NCI-H69 (cell line): ENCODE measurements around the gene C20orf141.

Experiments
- DNase-seq: peaks from one replicate; lab custom pipeline; 2025; lab: John Stamatoyannopoulos, UW

Gene C20orf141

DNA sequence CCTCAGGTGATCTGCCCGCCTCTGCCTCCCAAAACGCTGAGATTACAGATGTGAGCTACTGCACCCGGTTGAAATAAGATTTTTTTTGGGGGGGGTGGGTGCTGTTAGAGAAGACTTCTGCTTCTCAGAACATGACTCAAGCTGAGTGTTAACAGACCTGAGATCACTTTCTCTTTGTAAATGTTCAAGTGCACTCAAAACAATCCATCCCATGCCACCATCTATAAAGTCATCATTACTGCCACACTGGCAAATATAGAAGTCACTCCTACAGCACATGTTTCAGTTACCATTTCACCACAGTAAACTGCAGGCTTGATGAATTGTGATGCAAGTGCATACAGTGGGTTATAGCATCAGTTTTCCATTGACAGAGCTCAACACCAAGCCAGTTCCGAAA, 34.7 kb downstream of the C20orf141 start:
- DNase-seq, result no peak

- no peak for DNase-seq
Observed at GRCh38 chr20:2851086-2851485, 36.3 kb downstream of the C20orf141 start.

GRCh38 chr20:2858591-2858990, 43.8 kb downstream of the C20orf141 start:
- DNase-seq, result no peak

DNA sequence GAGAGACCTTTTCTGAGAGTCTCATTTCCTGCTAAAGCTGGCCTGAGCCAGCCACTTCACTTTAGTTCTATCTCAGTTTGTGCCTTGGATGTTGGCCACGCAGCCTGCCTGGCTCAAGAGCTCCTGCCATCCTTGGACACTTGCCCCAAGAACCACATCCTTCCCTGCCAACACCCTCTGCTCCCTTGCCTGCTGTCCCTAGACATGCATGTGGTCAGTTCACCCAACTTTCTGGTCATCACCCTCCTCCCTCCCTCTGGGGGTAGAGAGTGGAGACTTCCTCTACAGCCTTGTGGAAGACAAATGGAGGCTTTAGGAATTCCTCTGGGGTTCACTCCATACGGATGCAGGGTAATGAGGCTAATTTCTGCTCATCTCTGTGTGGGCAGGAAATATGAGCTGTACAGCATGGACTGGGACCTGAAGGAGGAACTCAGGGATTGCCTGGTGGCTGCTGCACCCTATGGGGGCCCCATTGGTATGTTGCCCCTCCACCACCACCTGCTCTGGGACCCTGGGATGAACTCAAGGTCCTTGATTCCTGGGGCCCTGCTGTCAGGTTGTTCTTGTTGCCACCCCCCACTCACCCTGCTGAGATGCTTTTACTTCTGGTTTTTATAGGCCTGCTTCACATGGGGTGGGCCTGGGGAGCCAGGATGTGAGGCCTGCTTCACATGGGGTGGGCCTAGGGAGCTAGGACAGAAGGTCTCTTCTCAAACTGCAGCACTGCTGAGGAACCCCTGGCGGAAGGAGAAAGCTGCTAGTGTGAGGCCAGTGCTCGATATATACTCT, 44.7 kb downstream of the C20orf141 start:
- DNase-seq, result no peak

DNA sequence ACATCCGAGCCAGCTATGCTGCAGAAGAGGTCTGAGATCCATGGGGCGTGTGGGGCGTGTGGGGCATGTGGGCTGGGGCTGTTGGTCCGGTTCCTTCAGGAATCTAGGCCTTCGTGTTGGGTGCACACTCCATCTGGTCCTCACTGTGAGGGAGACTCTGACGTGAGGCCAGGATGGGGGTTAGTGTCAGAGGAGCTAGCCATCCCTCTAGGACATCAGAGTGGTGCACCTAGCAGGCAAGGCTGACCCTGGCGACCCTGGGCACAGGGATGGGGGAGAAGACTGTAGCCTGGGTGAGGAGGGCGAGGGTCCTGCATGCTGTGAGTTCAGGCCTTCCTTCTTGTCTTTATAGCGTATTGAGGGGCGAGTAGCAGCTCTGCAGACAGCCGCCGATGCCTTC, 49.8 kb downstream of the C20orf141 start:
- no peak for DNase-seq

- no peak for DNase-seq
Observed at GRCh38 chr20:2865101-2865500, 50.3 kb downstream of the C20orf141 start.
